Adipose tissue (tissue), 3 donors: ENCODE results near the gene TPSB2. TPM values are rescaled to one million over a fixed set of nuclear protein-coding genes. Genes with fewer than 3 reads are reported as not detected.

ENCODE experiments used
- H3K27ac ChIP-seq: one replicate; pipeline ENCODE4 v1.5.1; 2013; ENCODE audit warnings: low read depth, low read length
- WGBS, 3 donors: extraction: QIAGEN DNeasy Blood & Tissue Kit; methylation state at CpG; one replicate each; pipeline ENCODE4 v1.1.7; 2013; 5-methylcytosine and 5-hydroxymethylcytosine counted together
- polyA plus RNA-seq, 3 donors: library from polyadenylated mRNA; stranded (reverse); fragments of 200-250 nt; gene quantifications; one replicate each; pipeline ENCODE4 v1.2.3, GENCODE V29; 2013
- donor health status: healthy with polysubstance abuse.
- donor health status: Bipolar disorder and iron deficiency.
- donor health status: healthy.

The TPSB2 gene
- polyA plus RNA-seq, 3 donors, result 8.0 to 26.3 (median 18.4) TPM

- WGBS, 3 donors, result 50 to 68% (median 54%) methylated on average over 35 to 38 of the region's 38 CpGs
- peak overlapping the region; percentile 56 for H3K27ac ChIP-seq
Measured at GRCh38 chr16:1180549-1181403, 49.2 kb downstream of the TPSB2 start.

Other genes starting within 250 kb of the TPSB2 start
- gene SOX8, start 248.4 kb downstream of the TPSB2 start, polyA plus RNA-seq, result 1 to 10 TPM in 1 of 3 donors, under 1 TPM in 2; 0.61 to 1.3 (median 0.90) TPM
- under 1 TPM in 1 of 3 donors, not detected in 2; 0.15 TPM for gene SSTR5, start 157.4 kb downstream of the TPSB2 start, polyA plus RNA-seq
- gene C1QTNF8, start 133.9 kb downstream of the TPSB2 start, polyA plus RNA-seq, result not detected
- 10 to 100 TPM in 1 of 3 donors, 1 to 10 TPM in 2; 2.9 to 11.9 (median 6.5) TPM for gene CACNA1H, start 77.1 kb downstream of the TPSB2 start, polyA plus RNA-seq
- under 1 TPM; 0.10 to 0.45 (median 0.15) TPM for gene TPSG1, start 4.9 kb downstream of the TPSB2 start, polyA plus RNA-seq
- gene TPSAB1, start 10.5 kb upstream of the TPSB2 start, polyA plus RNA-seq, result 10 to 100 TPM in 2 of 3 donors, 1 to 10 TPM in 1; 6.6 to 22.0 (median 10.0) TPM
- 1 to 10 TPM in 1 of 3 donors, under 1 TPM in 1, not detected in 1; 0.16 to 1.2 TPM for gene TPSD1, start 25.9 kb upstream of the TPSB2 start, polyA plus RNA-seq
- gene UBE2I, start 79.5 kb upstream of the TPSB2 start, polyA plus RNA-seq, result 10 to 100 TPM; 33.1 to 65.3 (median 52.4) TPM
- 10 to 100 TPM in 1 of 3 donors, 1 to 10 TPM in 2; 2.7 to 11.4 (median 6.2) TPM for gene BAIAP3, start 103.5 kb upstream of the TPSB2 start, polyA plus RNA-seq
- gene TSR3, start 121.7 kb upstream of the TPSB2 start, polyA plus RNA-seq, result 10 to 100 TPM; 42.0 to 69.2 (median 57.8) TPM
- gene GNPTG, start 121.7 kb upstream of the TPSB2 start, polyA plus RNA-seq, result 10 to 100 TPM; 32.2 to 67.4 (median 40.4) TPM
- 10 to 100 TPM in 2 of 3 donors, 1 to 10 TPM in 1; 7.2 to 12.7 (median 11.3) TPM for gene UNKL, start 184.5 kb upstream of the TPSB2 start, polyA plus RNA-seq
- gene UQCC4, start 190.6 kb upstream of the TPSB2 start, polyA plus RNA-seq, result 10 to 100 TPM; 10.1 to 25.7 (median 16.8) TPM
- gene PERCC1, start 200.9 kb upstream of the TPSB2 start, polyA plus RNA-seq, result under 1 TPM in 1 of 3 donors, not detected in 2; 0.24 TPM
- gene CCDC154, start 214.4 kb upstream of the TPSB2 start, polyA plus RNA-seq, result under 1 TPM; 0.24 to 0.56 (median 0.55) TPM
- 10 to 100 TPM; 31.5 to 51.7 (median 33.9) TPM for gene CLCN7, start 244.8 kb upstream of the TPSB2 start, polyA plus RNA-seq